Ishikawa (cell line): ENCODE data around the gene SLC25A26.

Experiments used
- CEBPB ChIP-seq: IDR thresholded peaks from 2 replicates; pipeline ENCODE4 v1.6.1; 2012
- CREB1 ChIP-seq: IDR thresholded peaks from 2 replicates; pipeline ENCODE4 v1.6.1; 2012; ENCODE audit warnings: low read depth
- EP300 ChIP-seq: IDR thresholded peaks from 2 replicates; pipeline ENCODE4 v1.6.1; 2012; ENCODE audit warnings: borderline replicate concordance
- FOXM1 ChIP-seq: IDR thresholded peaks from 2 replicates; pipeline ENCODE4 v1.6.1; 2012; ENCODE audit warnings: low read depth, borderline replicate concordance
- NFIC ChIP-seq: IDR thresholded peaks from 2 replicates; pipeline ENCODE4 v1.6.1; 2012
- RAD21 ChIP-seq: IDR thresholded peaks from 2 replicates; pipeline ENCODE4 v1.6.1; 2012; ENCODE audit warnings: low read depth
- TAF1 ChIP-seq: IDR thresholded peaks from 2 replicates; pipeline ENCODE4 v1.6.1; 2012; ENCODE audit warnings: low read depth, mild to moderate bottlenecking
- TEAD4 ChIP-seq: IDR thresholded peaks from 2 replicates; pipeline ENCODE4 v1.6.1; 2012
- YY1 ChIP-seq: IDR thresholded peaks from 2 replicates; pipeline ENCODE4 v1.6.1; 2012; ENCODE audit warnings: low read depth
- ZBTB7A ChIP-seq: IDR thresholded peaks from 2 replicates; pipeline ENCODE4 v1.6.1; 2012; ENCODE audit warnings: low read depth
- TF ChIP-seq, protein P1 (sequence below): IDR thresholded peaks from 2 replicates; pipeline ENCODE4 v1.6.1; 2012; ENCODE audit warnings: low read depth, mild to moderate bottlenecking
- TF ChIP-seq, protein P2 (sequence below): IDR thresholded peaks from 2 replicates; pipeline ENCODE4 v1.6.1; 2012
- TF ChIP-seq, protein P3 (sequence below): IDR thresholded peaks from 2 replicates; pipeline ENCODE4 v1.6.1; 2012

DNA sequence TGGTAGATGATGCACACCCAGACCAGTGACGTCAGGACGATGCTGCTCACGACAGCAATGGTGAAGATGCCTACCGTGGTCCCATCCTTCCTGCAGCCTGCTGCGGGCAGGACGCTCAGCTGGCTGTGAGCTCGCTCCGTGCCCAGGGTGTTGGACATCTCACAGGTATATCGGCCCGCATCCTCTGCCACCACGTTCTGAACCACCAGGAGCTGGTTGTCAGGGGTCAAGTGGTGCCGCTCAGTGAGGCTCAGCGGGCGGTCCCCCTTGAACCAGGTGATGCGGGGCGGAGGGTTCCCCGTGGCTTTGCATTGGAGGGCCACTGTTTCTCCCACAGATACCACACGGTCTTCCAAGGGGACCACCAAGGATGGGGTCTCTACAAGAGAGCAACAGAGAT, 162.2 kb downstream of the SLC25A26 start:
- no peak for TF ChIP-seq EP300
- TF ChIP-seq NFIC, result no peak
- TF ChIP-seq TAF1, result no peak
- TF ChIP-seq, protein P1, sequence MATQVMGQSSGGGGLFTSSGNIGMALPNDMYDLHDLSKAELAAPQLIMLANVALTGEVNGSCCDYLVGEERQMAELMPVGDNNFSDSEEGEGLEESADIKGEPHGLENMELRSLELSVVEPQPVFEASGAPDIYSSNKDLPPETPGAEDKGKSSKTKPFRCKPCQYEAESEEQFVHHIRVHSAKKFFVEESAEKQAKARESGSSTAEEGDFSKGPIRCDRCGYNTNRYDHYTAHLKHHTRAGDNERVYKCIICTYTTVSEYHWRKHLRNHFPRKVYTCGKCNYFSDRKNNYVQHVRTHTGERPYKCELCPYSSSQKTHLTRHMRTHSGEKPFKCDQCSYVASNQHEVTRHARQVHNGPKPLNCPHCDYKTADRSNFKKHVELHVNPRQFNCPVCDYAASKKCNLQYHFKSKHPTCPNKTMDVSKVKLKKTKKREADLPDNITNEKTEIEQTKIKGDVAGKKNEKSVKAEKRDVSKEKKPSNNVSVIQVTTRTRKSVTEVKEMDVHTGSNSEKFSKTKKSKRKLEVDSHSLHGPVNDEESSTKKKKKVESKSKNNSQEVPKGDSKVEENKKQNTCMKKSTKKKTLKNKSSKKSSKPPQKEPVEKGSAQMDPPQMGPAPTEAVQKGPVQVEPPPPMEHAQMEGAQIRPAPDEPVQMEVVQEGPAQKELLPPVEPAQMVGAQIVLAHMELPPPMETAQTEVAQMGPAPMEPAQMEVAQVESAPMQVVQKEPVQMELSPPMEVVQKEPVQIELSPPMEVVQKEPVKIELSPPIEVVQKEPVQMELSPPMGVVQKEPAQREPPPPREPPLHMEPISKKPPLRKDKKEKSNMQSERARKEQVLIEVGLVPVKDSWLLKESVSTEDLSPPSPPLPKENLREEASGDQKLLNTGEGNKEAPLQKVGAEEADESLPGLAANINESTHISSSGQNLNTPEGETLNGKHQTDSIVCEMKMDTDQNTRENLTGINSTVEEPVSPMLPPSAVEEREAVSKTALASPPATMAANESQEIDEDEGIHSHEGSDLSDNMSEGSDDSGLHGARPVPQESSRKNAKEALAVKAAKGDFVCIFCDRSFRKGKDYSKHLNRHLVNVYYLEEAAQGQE, result no peak
- TF ChIP-seq ZBTB7A, result no peak
- no peak for TF ChIP-seq RAD21
- TF ChIP-seq, protein P2, sequence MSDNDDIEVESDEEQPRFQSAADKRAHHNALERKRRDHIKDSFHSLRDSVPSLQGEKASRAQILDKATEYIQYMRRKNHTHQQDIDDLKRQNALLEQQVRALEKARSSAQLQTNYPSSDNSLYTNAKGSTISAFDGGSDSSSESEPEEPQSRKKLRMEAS, result no peak
- TF ChIP-seq YY1, result no peak
- no peak for TF ChIP-seq CEBPB
- TF ChIP-seq FOXM1, result no peak
- no peak for TF ChIP-seq CREB1
- no peak for TF ChIP-seq TEAD4
- TF ChIP-seq, protein P3, sequence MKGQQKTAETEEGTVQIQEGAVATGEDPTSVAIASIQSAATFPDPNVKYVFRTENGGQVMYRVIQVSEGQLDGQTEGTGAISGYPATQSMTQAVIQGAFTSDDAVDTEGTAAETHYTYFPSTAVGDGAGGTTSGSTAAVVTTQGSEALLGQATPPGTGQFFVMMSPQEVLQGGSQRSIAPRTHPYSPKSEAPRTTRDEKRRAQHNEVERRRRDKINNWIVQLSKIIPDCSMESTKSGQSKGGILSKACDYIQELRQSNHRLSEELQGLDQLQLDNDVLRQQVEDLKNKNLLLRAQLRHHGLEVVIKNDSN, result no peak
